Fibroblast of pulmonary artery (primary cell): Measurements from ENCODE around the gene MYH13.
A peak's percentile ranks its signal among the peaks of the same experiment; 100 is the strongest.

ENCODE experiments used
- DNase-seq: peaks from one replicate; pipeline ENCODE4 v3.0.0-alpha.2; 2010; ENCODE audit warnings: low read depth
- H3K4me3 ChIP-seq: replicated peaks from 2 replicates; pipeline ENCODE4 v1.5.1; 2011; ENCODE audit warnings: low read depth, mild to moderate bottlenecking, control low read depth, low read length, moderate library complexity
- TF ChIP-seq, protein P1 (sequence below): IDR thresholded peaks from 2 replicates; pipeline ENCODE4 v1.5.1; 2011; ENCODE audit warnings: mild to moderate bottlenecking, control low read depth, low read length, inconsistent platforms; ENCODE audit errors: missing control alignments

The MYH13 gene

DNA sequence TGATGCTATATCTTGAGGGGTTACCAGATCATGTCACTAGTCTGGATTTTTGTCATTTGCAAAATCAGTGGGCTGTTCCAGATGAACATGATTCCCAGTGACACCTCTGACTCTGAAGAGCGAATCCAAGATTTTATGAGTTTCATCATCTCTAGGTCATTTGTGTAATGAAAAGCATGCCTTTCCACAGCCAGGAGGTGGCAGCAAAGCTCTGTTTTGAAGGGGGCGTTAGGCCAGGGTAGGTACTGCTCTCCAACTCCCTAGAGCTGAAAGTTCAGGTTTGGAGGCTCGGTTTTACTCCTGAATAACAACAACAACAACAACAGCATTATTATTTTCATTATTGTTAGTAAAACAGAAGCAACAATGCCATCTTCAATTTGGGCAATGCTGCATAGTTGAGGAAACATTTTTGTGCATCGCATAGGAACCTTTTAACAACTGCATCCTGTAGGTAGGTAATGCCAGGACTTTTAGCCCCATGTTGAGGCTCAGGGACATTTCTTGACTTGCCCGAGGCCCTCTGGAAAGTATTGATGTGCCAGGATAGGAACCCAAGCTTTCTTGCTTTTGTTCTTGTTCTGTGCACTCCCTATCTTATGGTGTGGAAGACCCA is 77.0 kb downstream of the MYH13 start:
- peak; percentile 83 for DNase-seq
- H3K4me3 ChIP-seq = no peak overlapping the region
- TF ChIP-seq, protein P1, sequence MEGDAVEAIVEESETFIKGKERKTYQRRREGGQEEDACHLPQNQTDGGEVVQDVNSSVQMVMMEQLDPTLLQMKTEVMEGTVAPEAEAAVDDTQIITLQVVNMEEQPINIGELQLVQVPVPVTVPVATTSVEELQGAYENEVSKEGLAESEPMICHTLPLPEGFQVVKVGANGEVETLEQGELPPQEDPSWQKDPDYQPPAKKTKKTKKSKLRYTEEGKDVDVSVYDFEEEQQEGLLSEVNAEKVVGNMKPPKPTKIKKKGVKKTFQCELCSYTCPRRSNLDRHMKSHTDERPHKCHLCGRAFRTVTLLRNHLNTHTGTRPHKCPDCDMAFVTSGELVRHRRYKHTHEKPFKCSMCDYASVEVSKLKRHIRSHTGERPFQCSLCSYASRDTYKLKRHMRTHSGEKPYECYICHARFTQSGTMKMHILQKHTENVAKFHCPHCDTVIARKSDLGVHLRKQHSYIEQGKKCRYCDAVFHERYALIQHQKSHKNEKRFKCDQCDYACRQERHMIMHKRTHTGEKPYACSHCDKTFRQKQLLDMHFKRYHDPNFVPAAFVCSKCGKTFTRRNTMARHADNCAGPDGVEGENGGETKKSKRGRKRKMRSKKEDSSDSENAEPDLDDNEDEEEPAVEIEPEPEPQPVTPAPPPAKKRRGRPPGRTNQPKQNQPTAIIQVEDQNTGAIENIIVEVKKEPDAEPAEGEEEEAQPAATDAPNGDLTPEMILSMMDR = peak; percentile 93

DNA sequence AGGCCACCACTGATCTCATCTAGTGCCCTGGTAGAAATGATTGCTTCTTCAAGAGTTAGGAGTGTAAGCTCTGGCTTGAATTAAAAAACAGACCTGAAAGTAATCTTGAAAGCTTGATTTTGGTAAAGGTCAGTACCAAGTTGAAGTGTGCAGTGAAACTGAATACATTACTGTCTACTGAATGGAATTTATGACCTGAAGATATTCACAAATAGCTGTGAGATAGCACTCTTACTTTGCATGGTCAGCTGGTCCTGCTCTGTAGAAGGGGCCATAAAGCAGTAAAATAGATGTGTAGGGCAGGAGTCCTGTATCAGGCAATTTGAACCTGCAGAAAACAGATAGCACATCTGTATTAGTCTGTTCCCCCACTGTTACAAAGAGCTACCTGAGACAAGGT is 78.6 kb downstream of the MYH13 start:
- TF ChIP-seq, protein P1 = no peak
- H3K4me3 ChIP-seq = no peak overlapping the region
- no peak for DNase-seq

DNA sequence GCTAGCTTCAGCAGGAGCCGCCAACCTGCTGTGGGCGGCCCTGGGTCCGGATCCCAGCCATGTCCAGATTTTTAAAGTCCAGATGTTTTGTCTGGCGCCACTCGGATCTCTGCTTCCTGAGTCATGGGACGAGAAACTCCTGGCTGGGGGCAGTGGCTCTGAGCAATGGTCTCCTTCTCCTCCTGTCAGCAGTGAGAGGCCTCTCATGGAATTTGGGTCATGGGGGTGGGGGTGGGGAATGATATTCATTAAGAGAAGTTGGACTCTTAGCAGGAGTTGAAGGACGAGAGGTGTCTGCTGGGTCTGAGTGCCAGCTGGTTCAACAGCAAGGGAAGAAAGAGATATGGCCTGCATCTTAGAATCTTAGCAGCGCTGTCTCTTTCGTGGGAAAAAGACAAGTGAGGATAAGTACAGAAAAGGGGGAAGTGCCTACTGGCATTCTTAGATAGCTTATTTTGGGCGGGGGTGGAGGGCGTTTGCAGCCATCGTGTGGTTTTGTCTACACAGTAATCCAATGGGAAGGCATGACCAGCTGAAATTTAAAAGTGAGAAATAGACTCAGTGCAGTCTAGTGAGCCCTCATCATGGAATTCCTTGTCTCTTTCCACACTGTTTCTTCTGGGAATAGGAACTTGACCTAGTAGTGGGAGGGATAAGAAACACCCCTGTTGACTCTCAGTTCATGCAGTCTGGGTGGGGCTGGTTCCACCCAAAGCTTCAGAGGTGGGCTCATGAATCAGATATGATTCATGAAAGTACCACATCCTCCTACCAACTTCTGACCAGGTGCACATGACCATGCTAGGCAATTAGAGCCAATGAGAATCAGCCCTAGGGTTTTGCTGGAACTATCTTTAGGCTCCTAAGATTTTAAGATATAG is 80.5 kb downstream of the MYH13 start:
- peak; percentile 77 for DNase-seq

DNA sequence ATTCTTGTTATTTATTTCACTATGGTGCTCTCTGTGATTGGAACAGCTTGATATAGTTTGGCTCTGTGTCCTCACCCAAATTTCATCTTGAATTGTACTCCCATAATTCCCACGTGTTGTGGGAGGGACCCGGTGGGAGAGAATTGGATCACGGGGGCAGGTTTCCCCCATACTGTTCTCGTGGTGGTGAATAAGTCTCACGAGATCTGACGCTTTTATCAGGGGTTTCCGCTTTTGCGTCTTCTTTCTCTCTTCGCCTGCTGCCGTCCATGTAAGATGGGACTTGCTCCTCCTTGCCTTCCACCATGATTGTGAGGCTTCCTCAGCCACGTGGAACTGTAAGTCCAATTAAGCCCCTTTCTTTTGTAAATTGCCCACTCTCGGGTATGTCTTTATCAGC is 81.2 kb downstream of the MYH13 start:
- H3K4me3 ChIP-seq = peak overlapping the region; percentile 68
- peak; percentile 83 for DNase-seq

More for the DNA sequence above, 80.5 kb downstream of the MYH13 start:
- TF ChIP-seq, protein P1 = no peak
- peak overlapping the region; percentile 68 for H3K4me3 ChIP-seq

DNA sequence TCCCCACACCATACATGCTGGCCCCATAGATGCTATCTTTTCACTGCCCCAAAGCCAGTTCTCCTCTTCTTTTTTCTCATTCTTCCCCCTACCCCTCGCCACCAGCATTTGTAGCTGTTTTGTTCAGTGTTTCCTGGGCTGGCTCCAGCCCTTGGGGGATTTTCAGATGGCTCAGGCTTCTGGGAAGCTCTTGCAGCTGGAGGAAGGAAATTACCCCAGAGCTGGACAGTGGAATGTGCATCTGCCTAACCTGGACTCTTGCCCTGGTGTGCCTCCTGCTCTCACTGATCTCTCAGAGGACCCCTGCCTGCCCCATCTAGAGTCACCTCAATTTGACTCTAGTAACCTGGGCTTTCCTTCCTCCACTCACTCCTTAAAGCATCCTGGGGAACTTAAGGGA is 82.8 kb downstream of the MYH13 start:
- peak; percentile 64 for DNase-seq
- H3K4me3 ChIP-seq = no peak overlapping the region
- TF ChIP-seq, protein P1 = no peak

DNA sequence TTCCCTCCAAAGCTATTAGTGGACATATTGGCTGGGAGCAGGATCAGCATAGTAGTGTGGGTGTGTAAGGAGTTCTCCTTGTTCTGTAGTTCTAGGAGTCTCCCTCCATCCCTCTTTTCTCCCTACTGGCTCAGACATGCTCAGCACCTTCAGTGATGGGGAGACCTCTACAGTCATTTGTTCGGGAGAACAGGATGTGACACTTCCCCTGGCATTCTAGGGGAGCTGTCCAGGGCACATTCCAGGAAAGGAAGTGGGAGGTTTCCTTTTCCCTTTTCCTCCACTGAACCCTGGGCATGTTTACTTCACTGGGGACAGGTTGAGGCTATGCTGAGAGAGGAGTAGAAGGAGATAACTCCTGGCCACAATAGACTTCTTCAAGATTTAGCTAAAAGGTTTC is 86.5 kb downstream of the MYH13 start:
- TF ChIP-seq, protein P1 = no peak
- no peak overlapping the region for H3K4me3 ChIP-seq
- DNase-seq = peak; percentile 38

DNA sequence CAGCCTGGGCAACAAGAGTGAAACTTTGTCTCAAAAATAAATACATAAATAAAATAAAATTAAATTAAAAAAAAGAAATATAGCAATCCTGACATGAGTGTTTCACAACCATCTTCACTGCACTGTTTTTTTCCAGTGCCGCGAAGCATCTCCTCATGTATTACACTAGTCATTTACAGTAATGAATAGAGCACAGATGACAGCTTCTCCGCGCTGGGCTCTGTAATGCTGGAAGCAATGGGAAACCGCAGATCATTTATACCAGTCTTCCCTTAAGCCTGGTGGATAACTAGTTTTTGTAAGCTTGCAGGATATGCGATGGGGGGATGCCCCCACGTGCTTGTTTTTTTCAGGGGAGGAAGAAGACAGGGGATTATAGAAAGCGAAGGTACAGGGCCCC is 86.9 kb downstream of the MYH13 start:
- DNase-seq = no peak
- no peak overlapping the region for H3K4me3 ChIP-seq
- TF ChIP-seq, protein P1 = no peak
